NK-92 (cell line): ENCODE measurements around the gene NETO1.

ENCODE experiments used
- DNase-seq: peaks from one replicate; lab custom pipeline; 2025; ENCODE audit not compliant: unreplicated experiment; lab: John Stamatoyannopoulos, UW

Gene NETO1

DNA sequence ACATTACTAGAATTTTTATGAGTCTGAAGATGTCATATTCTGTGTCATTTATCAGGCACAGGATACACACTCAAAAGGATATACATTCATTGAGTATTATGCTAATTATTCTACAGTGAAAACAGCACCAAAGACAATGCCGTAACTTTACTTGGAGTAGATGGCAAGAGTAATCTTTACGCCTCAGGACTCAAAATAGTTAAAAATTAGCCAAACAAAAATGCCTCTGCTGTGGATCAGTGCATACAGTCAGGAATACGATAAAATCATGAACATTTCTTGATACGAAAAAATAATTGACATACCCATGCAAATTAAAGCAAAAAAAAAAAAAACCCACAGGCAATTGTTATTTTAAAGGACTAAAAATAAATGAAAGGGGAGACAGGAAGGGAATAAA is 129.7 kb downstream of the NETO1 start:
- no peak for DNase-seq

DNA sequence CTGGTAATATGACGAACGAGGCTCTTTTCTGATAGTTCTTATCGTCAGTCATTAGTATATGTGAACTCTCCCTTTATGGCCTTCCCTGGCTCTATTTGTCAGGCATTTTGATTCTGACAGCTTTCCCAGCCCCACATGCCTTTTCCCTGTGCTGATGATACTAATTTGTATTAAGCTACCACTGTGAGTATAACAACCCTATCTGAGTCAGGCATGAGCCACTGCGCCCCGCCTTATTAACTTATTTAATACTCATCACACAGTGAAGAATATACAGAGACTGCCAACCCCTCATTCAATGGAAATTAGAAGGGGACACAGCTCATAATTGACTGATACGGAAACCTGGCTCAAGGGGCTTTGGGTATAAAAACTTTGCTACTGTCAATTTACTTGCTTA is 140.0 kb downstream of the NETO1 start:
- no peak for DNase-seq

DNA sequence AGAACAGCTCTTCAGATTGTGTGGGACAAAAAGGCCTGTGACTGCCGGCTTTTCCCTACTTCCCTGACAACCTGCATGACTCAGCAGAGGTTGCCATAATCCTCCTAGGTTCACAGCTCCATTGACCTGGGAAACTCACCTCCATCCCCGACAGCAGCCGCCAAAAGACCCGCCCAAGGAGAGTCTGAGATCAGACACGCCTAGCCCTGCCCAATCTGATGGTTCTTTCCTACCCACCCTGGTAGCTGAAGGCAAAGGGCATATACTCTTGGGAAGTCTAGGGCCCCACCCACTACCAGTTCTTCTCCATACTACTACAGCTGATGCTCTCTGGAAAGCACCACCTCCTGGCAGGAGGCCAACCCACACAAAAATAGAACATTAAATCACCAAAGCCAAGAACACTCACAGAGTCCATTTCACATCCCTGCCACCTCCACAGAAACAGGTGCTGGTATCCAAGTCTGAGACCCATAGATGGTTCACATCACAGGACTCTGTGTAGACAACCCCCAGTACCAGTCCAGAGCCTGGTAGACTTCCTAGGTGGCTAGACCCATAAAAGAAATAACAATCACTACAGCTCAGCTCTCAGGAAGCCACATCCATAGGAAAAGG is 140.6 kb downstream of the NETO1 start:
- DNase-seq = no peak

DNA sequence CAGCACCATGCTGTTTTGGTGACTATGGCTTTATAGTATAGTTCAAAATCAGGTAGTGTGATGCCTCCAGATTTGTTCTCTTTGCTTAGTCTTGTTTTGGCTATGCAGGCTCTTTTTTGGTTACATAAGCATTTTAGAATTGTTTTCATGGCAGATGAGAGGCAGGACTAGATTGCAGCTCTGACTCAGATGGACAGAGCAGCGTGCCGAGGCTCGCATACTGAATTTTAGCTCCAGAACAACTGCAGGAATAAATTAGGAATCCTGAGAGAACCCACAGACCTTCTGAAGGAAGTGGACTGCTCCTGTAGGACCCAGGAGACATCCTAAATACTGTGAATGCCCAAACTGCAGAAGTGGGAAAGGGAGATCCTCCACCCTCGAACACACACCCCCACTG is 141.6 kb downstream of the NETO1 start:
- DNase-seq = no peak

DNA sequence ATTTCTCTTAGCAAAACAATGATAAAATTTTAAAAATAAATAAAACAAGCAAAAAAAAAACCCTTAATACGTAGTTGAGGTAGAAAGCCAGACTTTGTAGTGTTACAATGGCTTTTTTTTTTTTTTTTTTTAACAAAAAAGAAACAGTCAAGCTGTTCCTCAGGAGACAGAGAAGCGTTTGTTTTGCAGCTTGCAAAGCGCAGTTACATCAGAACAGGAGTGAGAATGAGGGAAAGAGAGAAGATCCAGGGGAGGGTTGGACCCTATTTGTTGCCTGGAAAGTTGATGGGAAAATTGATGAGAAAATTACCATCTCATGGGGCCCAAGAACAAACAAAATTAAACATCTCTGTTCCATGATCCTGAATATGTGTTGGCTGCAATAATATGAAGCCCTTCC is 146.5 kb downstream of the NETO1 start:
- no peak for DNase-seq

DNA sequence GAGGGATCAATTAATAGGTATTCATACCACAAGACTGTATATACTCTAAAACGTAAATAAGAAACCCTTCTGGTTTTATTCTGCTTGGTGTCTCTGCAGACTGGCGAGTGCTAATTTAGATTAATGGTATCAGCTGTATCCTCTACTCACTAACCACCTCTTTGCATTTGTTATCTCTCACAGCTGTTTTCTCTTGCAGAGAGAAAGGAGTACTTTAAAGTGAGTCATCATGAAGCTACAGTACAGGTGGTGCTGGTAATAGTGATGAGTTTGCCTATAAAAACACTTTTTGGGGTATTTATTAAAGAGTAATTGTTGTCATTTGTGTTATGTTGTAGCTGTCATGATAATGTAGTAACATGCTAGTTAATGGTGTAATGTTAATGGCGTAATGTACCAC is 147.7 kb downstream of the NETO1 start:
- DNase-seq = no peak

DNA sequence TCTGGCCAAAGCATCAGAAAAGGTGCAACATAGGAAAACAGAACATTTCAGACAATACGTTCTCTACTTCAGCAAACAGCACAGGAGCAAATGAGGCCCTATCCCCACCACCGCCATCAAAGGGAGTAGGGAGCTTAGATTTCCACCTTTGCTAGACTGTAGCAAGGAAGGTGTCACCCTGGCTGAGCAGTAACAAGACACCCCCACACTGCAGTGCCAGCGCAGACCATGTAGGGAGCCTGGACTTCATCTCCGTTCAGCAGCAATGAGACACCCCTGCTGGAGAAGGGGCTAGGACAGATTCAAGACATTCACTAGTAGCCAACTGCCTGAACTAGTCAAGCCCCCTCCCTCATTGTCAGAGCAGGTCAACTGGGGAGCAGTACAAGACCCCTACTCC is 163.6 kb downstream of the NETO1 start:
- DNase-seq = no peak

DNA sequence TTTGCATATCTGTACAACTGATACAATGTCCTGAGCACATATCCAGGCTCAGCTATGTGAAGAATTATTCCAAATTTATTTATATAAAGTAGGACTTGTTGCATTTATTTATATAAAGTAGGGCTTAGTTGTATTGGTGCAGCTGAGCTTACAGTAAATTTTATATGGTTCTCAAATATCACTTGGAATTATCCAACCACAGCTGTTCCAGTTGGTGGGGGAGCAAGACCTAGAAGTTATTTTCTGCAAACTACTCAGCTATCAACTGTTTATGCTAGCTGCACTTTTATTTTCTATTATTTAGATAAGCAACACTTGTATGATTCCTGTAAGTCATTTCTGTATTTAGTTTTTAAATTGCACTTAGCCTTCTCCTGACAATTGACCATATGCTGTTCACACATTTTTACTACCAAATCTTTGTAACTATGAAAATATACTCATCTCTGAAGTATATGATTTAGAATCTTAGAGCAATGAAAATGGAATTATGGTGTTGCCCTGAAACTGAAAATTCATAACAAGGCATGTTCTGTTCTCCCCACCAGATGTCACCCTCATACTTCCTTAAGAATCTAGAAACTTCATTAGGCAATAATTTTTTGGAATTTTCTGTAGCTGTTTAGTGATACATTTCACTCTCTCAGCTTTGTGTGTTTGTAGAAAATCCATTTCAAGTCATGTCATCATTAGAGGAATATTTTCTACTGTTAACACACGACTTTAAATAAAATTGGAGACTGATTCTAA is 166.7 kb downstream of the NETO1 start:
- DNase-seq = no peak

DNA sequence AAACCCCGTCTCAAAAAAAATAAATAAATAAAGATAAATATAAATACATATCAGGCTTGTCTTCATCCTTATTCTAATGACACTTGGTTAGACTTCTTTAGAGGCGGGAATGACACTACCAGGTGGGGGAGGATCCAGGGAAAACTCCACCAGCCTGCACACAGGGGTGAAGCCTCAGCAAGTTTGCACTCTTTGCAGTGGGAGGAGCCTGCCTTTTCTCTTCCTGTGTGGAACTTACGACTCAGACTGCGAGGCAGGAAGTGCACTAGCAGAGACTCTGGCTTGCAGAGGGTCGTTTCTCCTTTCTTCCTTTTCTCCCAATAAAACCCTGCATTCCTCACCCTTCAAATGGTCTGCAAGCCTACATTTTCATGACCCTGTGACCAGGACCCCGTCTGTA is 170.1 kb downstream of the NETO1 start:
- no peak for DNase-seq

DNA sequence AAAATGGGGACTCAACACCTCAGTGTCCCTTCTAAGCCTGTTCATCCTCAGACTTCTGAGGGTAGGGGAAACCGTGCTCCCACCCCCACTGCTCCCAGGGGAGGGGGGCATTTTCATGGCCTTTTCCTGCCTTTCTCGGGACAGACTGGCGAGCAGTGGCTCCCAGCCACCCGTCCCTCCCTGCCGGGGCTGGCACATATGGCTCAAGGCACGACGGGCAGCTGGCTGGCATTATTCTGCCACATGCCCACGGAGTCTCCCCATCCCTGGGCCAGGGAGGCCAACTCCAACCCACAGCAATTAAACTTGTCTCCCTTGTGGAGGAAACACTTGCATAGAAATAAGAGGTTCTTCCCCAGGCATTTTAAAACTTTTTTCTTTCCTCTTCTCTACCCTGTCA is 175.2 kb downstream of the NETO1 start:
- no peak for DNase-seq
